Measurements from ENCODE around the gene PIP4K2C. TPM values are rescaled to one million over a fixed set of nuclear protein-coding genes. Genes with fewer than 3 reads are reported as not detected.
"Not testable (repeated sequence)": the region's sequence is repeated elsewhere in the genome, so short reads cannot be mapped to it uniquely, and the experiment has no call there.

PIP4K2C gene
- polyA plus RNA-seq, 1 donor, result 26.0 TPM

DNA sequence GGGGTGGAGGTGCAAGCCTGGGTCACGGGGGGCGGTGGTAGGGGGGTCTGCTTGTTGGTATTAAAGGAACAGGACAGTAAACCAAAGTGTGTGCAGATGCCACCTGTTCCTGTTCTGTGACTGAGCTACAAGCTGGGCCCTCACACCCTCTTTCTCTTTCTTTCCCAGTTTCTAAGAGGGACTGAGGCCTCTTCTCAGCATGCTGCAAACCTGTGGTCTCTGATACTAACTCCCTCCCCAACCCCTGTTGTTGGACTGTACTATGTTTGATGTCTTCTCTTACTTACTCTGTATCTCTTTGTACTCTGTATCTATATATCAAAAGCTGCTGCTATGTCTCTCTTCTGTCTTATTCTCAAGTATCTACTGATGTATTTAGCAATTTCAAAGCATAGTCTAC, 6.9 kb upstream of the PIP4K2C start:
- peaks cover 33% of the 10 kb centered on the region for H3K27me3 ChIP-seq (ENCODE audit: control insufficient read depth, insufficient read depth, low read length)
- no peaks in the 10 kb centered on the region for H3K9me3 ChIP-seq (ENCODE audit: control insufficient read depth, low read depth, low read length)
- H3K4me1 ChIP-seq (ENCODE audit: control insufficient read depth, insufficient read depth, low read length), result peaks cover 12% of the 10 kb centered on the region
- DNase-seq, result no peak
- no CpG with 5 or more reads among the region's 2 CpGs for WGBS (ENCODE audit: insufficient coverage, low lambda C conversion rate)
- no peaks in the 10 kb centered on the region for H3K36me3 ChIP-seq (ENCODE audit: control insufficient read depth, insufficient read depth, low read length)
- no peak overlapping the region for H3K4me3 ChIP-seq (ENCODE audit: low read length)
- H3K27ac ChIP-seq (ENCODE audit: low read length), result no peak overlapping the region

DNA sequence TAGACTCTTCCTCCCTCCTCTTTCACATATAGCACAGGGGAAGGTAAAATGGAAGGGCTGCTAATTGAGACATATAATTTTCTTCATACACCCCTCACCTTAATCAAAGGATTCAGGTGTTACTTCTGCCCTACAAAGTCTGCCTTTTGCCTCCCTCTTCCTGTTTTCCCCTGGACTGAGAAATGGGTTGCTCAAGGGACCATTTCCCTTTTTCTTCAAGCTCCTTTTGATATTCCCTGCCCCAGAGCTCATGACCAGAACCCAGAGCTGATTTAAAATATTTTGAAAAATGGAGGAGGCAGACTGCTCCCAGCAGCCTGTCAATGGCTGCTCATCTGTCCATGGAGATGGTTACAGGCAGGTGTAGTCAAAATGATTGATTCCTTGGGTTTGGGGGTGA, 6.3 kb upstream of the PIP4K2C start:
- H3K4me1 ChIP-seq (ENCODE audit: control insufficient read depth, insufficient read depth, low read length), result peaks cover 9% of the 10 kb centered on the region
- H3K36me3 ChIP-seq (ENCODE audit: control insufficient read depth, insufficient read depth, low read length), result no peaks in the 10 kb centered on the region
- H3K4me3 ChIP-seq (ENCODE audit: low read length), result no peak overlapping the region
- no peak for DNase-seq
- peaks cover 33% of the 10 kb centered on the region for H3K27me3 ChIP-seq (ENCODE audit: control insufficient read depth, insufficient read depth, low read length)
- no peaks in the 10 kb centered on the region for H3K9me3 ChIP-seq (ENCODE audit: control insufficient read depth, low read depth, low read length)
- H3K27ac ChIP-seq (ENCODE audit: low read length), result no peak overlapping the region

DNA sequence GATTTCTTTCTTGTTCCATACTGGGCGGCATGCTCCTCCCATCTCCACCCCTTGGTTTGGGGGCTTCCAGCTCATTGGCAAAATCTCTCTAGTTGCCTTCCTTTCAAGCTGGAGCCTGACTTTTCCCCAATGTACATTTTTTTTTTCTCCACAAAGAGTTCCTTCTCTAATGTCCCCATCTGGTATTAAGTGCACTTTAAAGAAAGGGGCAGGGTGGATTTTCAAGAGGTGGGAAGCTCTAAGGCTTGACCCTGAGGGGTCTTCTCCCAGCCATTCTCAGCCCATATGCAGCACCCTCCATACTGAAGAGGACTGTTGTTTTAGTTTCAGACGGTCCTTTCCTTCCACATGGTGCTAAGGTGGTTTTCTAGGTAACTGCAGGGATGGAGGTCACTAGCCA, 5.8 kb upstream of the PIP4K2C start:
- DNase-seq, result no peak
- Histone ChIP-seq H3K4me1 (ENCODE audit: control insufficient read depth, insufficient read depth, low read length) (peaks cover 6% of the 10 kb centered on the region), H3K27ac (ENCODE audit: low read length) (no peak overlapping the region), H3K4me3 (ENCODE audit: low read length) (no peak overlapping the region), H3K9me3 (ENCODE audit: control insufficient read depth, low read depth, low read length) (no peaks in the 10 kb centered on the region), H3K27me3 (ENCODE audit: control insufficient read depth, insufficient read depth, low read length) (peaks cover 33% of the 10 kb centered on the region), H3K36me3 (ENCODE audit: control insufficient read depth, insufficient read depth, low read length) (no peaks in the 10 kb centered on the region)
- WGBS (ENCODE audit: insufficient coverage, low lambda C conversion rate), result 40% methylated on average over 1 of the region's 2 CpGs

DNA sequence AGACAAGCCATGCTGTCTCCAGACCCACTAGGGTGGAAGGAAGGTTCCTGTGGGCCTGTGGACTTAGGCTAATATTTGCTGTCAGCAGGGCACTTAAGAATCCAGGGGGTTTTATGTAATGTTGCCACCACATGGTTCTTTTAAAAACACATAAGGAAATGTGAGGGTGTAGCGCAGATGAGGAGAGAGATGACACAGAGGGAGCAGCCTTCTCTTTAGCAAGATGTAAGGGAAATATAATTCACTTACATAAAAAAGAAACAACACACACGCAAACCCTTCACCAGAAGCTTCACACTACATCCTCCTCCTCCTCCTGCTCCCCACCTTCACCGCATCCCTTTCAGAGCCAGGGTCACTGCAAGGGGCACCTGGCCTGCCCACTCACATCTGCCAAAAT, 4.9 kb upstream of the PIP4K2C start:
- no CpG with 5 or more reads among the region's 3 CpGs for WGBS (ENCODE audit: insufficient coverage, low lambda C conversion rate)
- Histone ChIP-seq H3K27me3 (ENCODE audit: control insufficient read depth, insufficient read depth, low read length) (peaks cover 33% of the 10 kb centered on the region), H3K27ac (ENCODE audit: low read length) (no peak overlapping the region), H3K4me3 (ENCODE audit: low read length) (no peak overlapping the region), H3K4me1 (ENCODE audit: control insufficient read depth, insufficient read depth, low read length) (peaks cover 5% of the 10 kb centered on the region), H3K36me3 (ENCODE audit: control insufficient read depth, insufficient read depth, low read length) (no peaks in the 10 kb centered on the region), H3K9me3 (ENCODE audit: control insufficient read depth, low read depth, low read length) (no peaks in the 10 kb centered on the region)
- DNase-seq, result no peak

DNA sequence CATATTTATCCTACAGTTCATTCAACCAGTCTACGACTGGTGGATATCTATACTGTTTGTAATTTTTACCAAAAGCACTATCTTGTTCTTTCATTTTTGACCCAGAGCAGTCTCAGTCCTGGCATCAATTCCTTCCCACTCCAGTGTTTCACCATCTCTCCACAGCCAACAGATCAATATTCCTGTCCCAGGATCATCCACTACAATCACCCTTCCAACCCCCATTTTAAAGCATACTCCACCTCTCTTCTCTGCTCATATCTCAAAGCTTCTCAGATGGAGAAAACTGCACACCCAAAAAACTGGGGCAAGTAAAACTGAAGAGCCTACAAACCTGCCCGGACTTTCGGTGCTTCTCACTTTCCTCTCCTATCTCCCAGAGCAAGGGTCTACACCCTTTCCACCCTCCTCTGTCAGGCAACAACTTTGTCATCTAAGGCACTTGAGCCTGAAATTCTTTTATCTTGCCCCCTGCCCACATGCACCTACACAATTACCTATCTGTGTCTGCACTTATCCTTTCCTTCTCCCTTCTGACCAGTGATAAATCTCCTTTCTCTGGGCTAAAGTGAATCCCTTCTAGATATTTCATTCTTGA, 4.1 kb upstream of the PIP4K2C start:
- no peak for DNase-seq
- H3K27ac ChIP-seq (ENCODE audit: low read length), result no peak overlapping the region
- WGBS (ENCODE audit: insufficient coverage, low lambda C conversion rate), result 78% methylated on average over 1 of the region's 3 CpGs

DNA sequence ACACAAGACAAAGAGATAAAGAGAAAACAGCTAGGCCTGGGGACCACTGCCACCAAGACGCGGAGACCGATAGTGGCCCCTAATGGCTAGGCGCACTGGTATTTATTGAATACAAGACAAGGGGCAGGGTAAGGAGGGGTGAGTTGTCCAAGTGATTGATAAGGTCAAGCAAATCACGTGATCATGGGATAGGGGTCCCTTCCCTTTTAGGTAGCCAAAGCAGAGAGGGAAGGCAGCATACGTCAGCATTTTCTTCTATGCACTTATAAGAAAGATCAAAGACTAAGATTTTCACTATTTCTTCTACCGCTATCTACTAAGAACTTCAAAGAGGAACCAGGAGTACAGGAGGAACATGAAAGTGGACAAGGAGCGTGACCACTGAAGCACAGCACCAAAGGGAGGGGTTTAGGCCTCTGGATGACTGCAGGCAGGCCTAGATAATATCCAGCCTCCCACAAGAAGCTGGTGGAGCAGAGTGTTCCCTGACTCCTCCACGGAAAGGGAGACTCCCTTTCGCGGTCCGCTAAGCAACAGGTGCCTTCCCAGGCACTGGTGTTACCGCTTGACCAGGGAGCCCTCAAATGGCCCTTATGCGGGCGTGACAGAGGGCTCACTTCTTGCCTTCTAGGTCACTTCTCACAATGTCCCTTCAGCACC, 1.9 kb upstream of the PIP4K2C start:
- H3K27ac ChIP-seq (ENCODE audit: low read length); H3K36me3 ChIP-seq (ENCODE audit: control insufficient read depth, insufficient read depth, low read length); H3K4me1 ChIP-seq (ENCODE audit: control insufficient read depth, insufficient read depth, low read length); H3K4me3 ChIP-seq (ENCODE audit: low read length); DNase-seq; H3K9me3 ChIP-seq (ENCODE audit: control insufficient read depth, low read depth, low read length): not testable (repeated sequence)
- 92% methylated on average over 2 of the region's 15 CpGs for WGBS (ENCODE audit: insufficient coverage, low lambda C conversion rate)
- H3K27me3 ChIP-seq (ENCODE audit: control insufficient read depth, insufficient read depth, low read length), result peaks cover 29% of the 10 kb centered on the region

More for the DNA sequence above, 4.1 kb upstream of the PIP4K2C start:
- Histone ChIP-seq H3K4me3 (ENCODE audit: low read length) (no peak overlapping the region), H3K9me3 (ENCODE audit: control insufficient read depth, low read depth, low read length) (no peaks in the 10 kb centered on the region), H3K4me1 (ENCODE audit: control insufficient read depth, insufficient read depth, low read length) (peaks cover 5% of the 10 kb centered on the region), H3K27me3 (ENCODE audit: control insufficient read depth, insufficient read depth, low read length) (peaks cover 33% of the 10 kb centered on the region), H3K36me3 (ENCODE audit: control insufficient read depth, insufficient read depth, low read length) (no peaks in the 10 kb centered on the region)

DNA sequence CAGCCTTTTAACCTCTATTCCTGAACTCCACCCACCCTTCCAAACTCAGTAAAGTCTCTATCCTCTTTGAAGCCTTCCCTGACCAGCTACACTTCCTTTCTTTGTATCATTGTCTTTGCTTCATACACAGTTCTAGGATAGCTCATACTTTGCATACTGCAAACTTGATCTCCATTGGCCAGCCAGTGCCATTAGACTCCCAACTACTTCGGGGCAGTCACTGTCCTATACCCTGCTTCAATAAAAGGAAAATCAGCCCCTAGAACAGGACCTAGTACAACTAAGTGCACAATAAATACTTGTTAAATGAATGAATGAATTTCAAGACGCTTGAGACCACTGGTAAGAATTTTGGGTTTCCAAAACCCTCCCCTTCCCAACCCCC, 521 bp upstream of the PIP4K2C start:
- peaks cover 8% of the 10 kb centered on the region for H3K4me1 ChIP-seq (ENCODE audit: control insufficient read depth, insufficient read depth, low read length)
- H3K27me3 ChIP-seq (ENCODE audit: control insufficient read depth, insufficient read depth, low read length), result peaks cover 21% of the 10 kb centered on the region
- peaks cover 4% of the 10 kb centered on the region for H3K36me3 ChIP-seq (ENCODE audit: control insufficient read depth, insufficient read depth, low read length)
- no CpG with 5 or more reads among the region's 2 CpGs for WGBS (ENCODE audit: insufficient coverage, low lambda C conversion rate)
- H3K4me3 ChIP-seq (ENCODE audit: low read length), result peak overlapping the region; percentile 88
- peak overlapping the region; percentile 52 for H3K27ac ChIP-seq (ENCODE audit: low read length)
- H3K9me3 ChIP-seq (ENCODE audit: control insufficient read depth, low read depth, low read length), result no peaks in the 10 kb centered on the region
- no peak for DNase-seq

DNA sequence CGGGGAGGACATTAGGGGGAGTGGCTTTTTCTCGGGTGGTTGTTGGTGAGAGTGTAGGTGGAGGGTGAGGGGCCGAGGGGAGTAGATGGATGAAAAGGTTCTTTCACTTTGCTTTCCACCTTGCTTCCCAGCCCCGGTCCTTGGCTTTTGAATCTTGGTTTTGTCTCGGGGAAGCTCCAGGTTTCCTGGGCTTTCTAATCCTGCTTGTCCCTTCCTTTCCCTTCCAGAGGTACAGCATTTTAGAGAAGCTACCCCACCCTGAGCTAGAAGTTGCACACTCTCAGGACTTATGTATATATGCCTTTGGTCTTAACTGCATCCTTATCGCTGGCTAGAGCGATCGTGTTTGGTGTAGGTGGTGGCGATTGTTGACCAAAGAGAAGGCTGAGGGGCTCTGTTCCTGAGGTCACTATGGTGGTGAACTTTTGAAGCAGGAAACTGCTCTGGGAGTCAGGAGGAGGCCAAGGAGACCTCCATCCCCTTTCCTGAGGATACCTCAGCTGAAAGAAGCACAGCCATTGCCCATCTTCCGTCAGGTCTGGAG, 862 bp downstream of the PIP4K2C start:
- Histone ChIP-seq H3K4me1 (ENCODE audit: control insufficient read depth, insufficient read depth, low read length) (peaks cover 8% of the 10 kb centered on the region), H3K27me3 (ENCODE audit: control insufficient read depth, insufficient read depth, low read length) (peaks cover 10% of the 10 kb centered on the region), H3K36me3 (ENCODE audit: control insufficient read depth, insufficient read depth, low read length) (peaks cover 16% of the 10 kb centered on the region), H3K27ac (ENCODE audit: low read length) (peak overlapping the region; percentile 22), H3K4me3 (ENCODE audit: low read length) (peak overlapping the region; percentile 88), H3K9me3 (ENCODE audit: control insufficient read depth, low read depth, low read length) (no peaks in the 10 kb centered on the region)
- no peak for DNase-seq
- 0% methylated on average over 1 of the region's 10 CpGs for WGBS (ENCODE audit: insufficient coverage, low lambda C conversion rate)

DNA sequence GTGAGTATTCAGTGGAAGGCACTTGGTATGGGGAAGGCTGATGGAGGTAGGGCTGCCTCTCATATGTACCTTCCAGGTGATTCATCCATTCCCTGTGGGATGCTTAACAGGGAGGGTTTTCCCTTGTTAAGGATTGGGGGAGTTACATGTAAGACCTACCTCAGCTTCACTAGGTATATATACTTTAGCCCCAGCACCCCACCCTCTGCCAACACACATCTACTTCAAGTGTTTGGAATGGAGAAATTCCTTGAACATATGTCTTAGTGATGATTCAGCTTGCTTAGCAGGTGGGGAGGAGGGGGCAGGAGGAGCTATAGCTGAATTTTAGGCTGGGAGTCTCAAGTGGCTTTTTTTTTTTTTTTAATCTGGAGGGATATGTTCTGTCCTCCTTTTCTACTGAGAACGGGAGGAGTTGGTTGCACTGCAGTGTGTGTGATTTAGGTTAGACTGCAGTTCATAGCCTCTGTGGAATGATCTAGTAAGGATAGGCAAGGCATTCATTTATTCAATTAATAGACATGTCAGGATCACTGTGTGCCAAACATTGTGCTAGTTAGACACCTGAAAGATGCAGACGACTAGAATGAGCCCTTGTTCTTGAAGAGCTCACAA, 1.7 kb downstream of the PIP4K2C start:
- WGBS (ENCODE audit: insufficient coverage, low lambda C conversion rate), result no CpG with 5 or more reads among the region's 2 CpGs
- DNase-seq, result no peak
- H3K9me3 ChIP-seq (ENCODE audit: control insufficient read depth, low read depth, low read length), result no peaks in the 10 kb centered on the region
- H3K36me3 ChIP-seq (ENCODE audit: control insufficient read depth, insufficient read depth, low read length), result peaks cover 16% of the 10 kb centered on the region
- H3K4me1 ChIP-seq (ENCODE audit: control insufficient read depth, insufficient read depth, low read length), result peaks cover 8% of the 10 kb centered on the region
- H3K27me3 ChIP-seq (ENCODE audit: control insufficient read depth, insufficient read depth, low read length), result peaks cover 7% of the 10 kb centered on the region
- H3K4me3 ChIP-seq (ENCODE audit: low read length), result no peak overlapping the region
- no peak overlapping the region for H3K27ac ChIP-seq (ENCODE audit: low read length)

DNA sequence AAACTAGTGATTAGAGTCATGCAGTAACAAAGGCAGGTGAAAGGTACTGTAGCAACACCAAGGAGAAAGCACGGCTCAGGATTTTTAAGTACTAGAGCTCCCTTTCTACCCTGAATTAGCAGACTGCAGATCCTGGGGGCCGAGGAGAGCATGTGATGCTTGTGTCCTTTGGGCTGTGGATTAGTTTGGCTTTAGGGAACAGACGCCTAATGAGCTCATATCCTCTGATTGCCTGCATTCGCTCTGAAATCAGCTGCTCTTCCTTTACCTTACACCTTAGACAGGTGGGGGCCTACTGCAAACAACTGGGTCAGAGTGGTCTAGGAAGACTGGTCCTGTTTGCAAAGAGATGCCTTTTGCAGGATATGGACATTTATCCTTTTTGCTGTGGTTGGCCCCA, 2.2 kb downstream of the PIP4K2C start:
- peaks cover 18% of the 10 kb centered on the region for H3K36me3 ChIP-seq (ENCODE audit: control insufficient read depth, insufficient read depth, low read length)
- peaks cover 2% of the 10 kb centered on the region for H3K27me3 ChIP-seq (ENCODE audit: control insufficient read depth, insufficient read depth, low read length)
- no peak overlapping the region for H3K27ac ChIP-seq (ENCODE audit: low read length)
- peaks cover 8% of the 10 kb centered on the region for H3K4me1 ChIP-seq (ENCODE audit: control insufficient read depth, insufficient read depth, low read length)
- no peaks in the 10 kb centered on the region for H3K9me3 ChIP-seq (ENCODE audit: control insufficient read depth, low read depth, low read length)
- no peak for DNase-seq
- WGBS (ENCODE audit: insufficient coverage, low lambda C conversion rate), result no CpG with 5 or more reads among the region's 4 CpGs
- no peak overlapping the region for H3K4me3 ChIP-seq (ENCODE audit: low read length)

Data from large intestine (tissue), 3 donors.